Daoy (cell line): Measurements from ENCODE around the gene MTHFD1L. TPM values are rescaled to one million over a fixed set of nuclear protein-coding genes. Genes with fewer than 3 reads are reported as not detected.
A peak's percentile ranks its signal among the peaks of the same experiment; 100 is the strongest.
"Not testable (repeated sequence)": the region's sequence is repeated elsewhere in the genome, so short reads cannot be mapped to it uniquely, and the experiment has no call there.

Experiments
- DNase-seq: peaks from one replicate; pipeline ENCODE4 v3.0.0-alpha.2; 2015; ENCODE audit warnings: low read depth
- total RNA-seq: library from RNA; depleted of rRNA; stranded (reverse); fragments of >200 nt; shearing (Covaris generic); gene quantifications from 2 replicates; pipeline ENCODE4 v1.2.3, GENCODE V29; 2014

Gene MTHFD1L
- total RNA-seq, 1 experiment from 2014 or later: 17.8 TPM

DNA sequence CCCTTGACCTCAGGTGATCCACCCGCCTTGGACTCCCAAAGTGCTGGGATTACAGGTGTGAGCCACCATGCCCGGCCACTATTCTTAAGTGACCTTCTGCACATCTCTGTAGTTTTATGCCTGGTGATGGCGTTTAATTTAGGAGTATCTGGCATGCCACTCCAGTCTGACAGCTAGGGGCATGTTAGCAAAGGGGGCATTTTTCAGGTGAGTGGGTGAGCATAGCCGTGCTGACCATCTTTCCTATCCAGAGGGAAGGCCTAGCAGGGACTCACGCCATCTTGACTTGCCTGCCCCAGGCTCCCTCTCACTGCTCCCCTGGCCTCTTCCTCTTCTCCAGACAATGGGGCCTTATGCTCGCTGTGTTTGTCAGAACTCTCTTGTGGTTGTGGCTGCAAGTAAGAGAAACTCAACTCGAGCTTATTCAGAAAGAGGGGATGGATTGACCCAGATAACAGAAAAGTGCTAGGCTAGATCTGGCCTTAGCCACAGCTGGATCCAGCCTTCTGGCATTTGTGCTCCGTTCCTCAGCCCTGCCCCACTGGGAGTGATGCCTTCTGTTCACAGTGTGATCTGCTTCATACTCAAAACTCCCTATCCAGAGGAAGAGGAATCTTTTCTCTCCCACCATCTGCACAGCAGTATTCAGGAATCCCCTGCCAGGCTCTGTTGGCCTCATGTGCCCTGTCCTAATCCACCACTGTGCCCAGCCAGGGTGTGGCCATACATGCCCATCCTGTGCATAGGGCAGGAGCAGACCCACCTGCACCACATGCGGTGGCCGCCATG lies 199.7 kb downstream of the MTHFD1L start:
- DNase-seq: no peak

DNA sequence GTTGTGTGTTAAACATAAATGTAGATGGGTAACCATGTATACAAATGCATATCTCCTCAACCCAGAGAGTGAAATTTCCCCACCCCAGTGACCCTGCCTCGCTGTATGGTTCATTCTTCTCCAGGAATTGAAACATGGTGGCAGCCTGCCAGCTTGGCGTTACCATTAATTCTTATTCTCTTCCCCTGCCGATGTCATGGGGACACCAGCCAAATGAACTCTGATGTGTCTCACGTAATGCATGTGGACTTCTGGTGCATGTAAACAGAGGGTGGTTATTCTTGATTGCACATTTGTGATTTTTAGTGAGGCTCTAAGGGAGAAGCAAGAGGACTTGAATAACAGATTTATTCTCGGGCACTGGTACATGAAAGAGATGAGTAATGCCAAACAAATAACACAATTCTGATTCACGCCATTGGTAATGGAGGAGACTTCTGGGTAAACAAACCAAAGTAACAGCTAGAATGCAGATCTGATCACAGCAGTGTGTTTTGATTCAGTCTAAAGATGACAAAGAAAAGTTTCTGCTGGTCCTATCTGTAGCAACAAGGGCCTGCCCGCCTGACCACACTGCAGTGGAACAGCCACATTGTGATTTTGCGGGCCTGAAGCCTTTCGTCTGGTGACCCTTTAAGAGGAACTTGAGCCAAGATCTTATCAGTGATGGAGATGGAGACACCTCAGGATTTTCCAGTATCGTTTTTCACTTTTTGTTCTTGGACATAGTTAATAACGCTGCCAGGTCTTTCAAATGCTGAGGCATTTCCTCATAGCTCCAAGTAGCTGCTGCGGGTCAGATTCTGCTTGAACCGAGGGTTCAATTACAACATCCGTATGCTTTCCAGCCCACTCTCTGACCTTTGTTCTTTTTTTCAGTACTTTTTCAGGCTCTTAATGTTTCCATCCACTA lies 202.4 kb downstream of the MTHFD1L start:
- peak; percentile 96 for DNase-seq

DNA sequence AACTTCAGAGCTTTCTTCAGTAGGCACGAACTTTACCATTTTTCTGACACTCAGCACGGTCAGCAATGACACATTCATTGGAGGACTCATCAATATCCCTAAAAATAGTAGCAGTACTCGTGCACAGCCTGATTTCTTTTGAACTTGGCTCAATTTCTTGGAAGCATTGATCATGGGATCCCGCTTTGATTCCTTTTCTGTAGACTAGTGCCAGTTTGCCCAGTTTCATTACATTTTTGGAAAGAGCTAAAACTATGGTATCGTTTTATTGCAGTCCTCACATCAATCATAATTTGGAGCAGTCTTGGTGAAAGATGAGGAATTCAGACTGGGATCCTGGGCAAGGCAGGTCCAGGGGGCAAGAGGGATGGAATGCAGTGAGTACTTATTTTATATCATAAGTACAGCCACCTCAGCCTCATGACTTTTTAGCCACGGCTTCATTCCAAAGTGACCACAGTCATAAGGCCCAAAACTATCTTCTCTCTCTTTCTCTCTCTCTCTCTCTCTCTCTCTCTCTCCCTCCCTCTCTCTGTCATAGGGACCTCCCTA lies 203.3 kb downstream of the MTHFD1L start:
- DNase-seq: peak; percentile 62

DNA sequence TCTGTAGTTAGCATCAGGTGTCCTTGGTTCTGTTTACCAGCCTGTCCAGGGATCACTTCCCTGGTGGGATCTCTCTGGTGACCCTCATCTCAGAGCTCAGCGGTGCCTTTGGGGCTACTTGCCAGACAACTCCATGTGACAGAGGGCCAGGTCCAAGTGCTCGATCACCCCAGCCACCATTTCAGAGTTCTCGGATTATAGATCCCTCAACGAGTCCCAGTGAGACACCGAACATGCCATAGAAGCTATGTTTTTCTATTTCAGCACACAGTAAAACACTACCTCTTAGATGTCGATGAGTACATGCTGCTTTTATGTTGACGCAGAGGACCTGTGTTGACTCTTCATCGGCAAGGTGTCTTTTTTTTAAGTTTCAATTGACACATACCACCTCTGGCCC lies 204.1 kb downstream of the MTHFD1L start:
- DNase-seq: no peak

DNA sequence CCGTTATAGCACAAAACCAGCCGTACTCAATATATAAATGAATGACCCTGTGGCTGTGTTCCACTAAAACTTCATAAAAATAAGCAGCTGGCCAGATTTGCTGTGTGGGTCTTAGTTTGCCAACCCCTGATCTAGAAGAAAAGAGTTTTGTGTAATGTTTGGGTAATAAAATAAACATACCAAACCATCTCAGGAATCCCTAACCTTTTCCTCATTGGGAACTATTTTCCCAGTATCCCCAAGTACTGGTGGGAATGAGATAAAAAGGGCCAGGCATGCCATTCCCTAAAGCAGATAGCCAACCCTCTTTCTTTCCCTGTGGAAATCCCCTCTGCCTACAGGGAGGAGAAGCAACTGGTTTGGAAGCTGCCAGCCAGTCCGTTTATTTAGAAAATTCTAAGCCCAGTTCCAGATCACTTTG lies 205.1 kb downstream of the MTHFD1L start:
- peak; percentile 84 for DNase-seq

DNA sequence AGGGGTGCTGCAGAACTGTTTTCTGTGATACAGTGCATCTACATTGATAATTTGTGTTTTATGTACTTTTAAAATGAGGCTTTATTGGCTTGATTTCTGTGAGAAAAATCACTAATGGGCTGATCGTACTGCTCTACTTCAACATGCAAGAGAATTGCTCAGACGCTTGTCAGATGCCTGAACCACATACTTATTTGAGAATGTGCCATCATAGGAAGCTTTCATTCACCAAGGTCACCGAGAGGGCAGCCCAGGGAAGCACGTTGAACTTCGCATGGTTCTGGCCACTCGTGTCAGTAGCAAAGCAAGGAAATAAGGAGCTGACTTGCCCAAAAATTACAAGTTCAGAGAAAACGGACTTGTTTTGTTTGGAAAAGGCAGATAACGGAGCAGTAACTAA lies 205.8 kb downstream of the MTHFD1L start:
- peak; percentile 89 for DNase-seq

DNA sequence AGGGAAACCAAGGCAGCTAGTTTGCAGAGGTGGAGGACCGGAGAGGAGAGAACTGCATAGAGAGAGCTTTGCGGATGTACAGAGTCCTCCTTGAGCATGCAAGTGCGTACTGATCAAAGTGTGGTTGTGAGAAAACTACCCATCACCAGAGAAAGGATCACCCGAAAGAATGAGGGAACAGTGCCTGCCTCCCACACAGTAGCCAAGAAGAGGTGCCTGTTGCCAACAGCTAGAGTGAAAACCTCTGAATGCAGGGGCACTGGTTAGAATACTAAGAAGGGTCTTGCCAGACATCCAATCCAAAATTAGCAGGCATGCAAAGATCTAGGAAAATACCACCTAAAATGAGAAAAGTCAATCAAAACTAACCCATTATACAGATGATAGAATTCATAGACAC lies 207.6 kb downstream of the MTHFD1L start:
- no peak for DNase-seq

DNA sequence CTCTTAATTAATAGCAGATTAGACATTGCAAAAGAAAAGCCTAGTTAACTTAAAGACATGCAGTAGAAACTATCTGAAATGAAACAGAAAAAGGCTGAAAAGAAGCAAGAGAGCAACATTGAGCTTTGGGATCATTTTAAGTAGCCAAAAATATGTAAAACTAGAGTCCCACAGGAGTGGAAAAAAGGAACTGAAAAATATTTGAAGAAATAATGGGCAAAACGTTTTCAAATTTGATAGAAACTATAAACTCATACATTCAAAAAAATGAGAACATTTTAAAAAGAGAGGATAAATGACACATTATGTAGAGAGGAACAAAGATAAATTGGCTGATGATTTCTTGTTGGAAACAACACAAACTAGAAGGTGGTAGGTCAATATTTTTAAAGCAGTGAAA lies 208.2 kb downstream of the MTHFD1L start:
- no peak for DNase-seq

DNA sequence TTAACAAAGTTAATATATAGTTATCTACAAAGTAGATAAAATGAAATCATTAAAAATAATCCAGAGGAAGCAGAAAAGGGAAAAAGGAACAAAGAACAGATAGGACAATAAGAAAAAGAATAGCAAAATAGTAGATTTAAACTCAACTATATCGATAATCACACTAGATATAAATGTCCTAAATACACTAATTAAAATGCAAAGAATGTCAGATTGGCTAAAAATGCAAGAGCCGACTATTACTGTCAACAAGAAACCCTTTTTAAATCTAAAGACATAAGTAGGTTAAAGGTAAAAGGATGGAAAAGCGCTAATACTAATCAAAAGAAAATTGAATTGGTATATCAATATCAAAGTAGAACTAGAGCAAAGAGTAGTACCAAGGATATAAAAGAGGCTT lies 209.5 kb downstream of the MTHFD1L start:
- no peak for DNase-seq

DNA sequence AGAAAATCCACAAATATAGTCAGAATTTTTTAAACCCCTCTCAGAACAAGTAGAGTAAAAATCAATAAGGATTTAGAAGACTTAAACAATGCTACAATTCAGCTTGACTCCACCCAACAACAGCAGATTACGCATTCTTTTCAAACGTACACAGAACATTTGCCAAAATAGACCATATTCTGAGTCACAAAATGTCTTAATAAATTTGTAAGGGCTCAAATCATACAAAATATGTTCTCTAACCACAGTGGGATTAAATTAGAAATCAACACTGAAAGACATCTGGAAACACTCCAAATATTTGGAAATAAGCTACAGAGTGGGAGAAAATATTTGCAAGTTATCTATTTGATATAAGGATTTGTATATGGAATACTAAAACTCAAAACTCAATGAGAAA lies 210.0 kb downstream of the MTHFD1L start:
- no peak for DNase-seq

DNA sequence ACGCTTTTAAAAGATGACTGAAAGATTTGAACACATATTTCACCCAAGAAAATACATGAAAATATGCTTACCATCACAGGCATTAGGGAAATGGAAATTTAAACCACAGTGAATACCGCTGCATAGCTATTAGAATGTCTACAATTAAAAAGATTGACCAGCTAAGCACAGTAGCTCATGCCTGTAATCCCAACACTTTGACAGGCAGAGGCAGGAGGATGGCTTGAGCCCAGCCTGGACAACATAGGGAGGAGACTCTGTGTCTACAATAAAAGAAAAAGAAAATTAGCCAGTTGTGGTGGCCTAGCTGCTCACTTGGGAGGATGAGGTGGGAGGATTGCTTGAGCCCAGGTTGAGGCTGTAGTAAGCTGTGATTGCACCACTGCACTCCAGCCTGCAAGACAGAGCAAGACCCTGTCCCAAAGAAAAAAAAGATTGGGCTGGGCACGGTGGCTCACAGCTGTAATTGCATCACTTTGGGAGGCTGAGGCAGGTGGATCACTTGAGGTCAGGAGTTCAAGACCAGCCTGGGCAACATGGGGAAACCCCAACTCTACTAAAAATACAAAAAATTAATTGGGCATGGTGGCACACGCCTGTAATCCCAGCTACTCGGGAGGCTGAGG lies 210.5 kb downstream of the MTHFD1L start:
- no peak for DNase-seq

DNA sequence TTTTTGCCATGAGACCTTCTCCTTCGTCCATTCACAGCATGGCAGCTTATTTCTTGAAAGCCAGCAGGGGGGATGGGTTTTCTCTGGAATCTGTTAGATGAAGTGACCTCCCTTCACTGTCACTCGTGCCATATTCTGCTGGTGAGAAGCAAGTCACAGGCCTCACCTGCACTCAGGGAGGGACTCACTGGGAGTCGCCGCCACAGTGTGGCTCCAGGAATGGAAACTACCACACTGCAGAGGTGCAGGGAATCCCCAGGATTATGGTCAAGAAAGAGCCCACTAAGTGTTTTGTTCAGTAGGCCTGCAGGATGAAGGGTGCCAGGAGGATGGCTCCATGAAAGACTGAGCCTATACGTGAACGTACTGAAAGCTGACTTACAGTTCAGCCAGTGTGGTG lies 213.2 kb downstream of the MTHFD1L start:
- no peak for DNase-seq

DNA sequence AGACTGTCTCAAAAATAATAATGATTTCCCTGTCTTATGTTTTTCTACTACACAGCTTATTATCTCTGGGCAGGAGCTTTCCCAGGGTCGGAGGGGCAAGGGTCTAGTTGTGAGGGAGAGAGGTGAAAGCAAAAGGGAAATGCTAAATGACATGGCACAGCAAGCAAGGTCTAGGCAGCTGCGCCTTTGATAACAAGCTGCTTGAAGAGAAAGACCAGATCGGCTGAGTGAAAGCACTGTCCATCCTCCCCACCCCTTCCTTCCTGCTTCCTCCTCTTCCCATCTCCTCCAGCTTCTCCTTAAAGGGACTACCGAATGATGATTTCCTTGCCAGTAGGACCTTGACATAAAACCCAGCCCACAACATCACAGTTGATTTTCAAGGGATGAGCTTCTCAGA lies 216.2 kb downstream of the MTHFD1L start:
- no peak for DNase-seq

DNA sequence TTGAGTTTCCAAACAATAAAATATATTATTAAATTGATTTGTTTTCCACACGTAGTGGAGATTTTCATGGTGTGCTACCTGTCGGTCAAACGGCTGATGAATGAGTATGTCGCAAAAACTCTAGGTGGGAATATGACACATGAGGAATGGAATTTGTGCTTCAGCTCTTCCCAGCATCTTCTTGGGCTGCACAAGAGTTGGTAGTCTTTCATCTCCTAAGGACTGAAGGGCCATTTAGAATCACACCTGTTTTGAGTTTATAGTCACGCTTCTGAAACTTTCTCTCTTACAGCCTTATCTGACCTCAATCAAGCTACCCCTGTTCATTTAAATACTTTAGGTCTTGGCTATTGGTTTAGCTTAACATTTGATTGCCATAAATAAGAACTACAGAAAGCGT lies 216.6 kb downstream of the MTHFD1L start:
- DNase-seq: no peak

DNA sequence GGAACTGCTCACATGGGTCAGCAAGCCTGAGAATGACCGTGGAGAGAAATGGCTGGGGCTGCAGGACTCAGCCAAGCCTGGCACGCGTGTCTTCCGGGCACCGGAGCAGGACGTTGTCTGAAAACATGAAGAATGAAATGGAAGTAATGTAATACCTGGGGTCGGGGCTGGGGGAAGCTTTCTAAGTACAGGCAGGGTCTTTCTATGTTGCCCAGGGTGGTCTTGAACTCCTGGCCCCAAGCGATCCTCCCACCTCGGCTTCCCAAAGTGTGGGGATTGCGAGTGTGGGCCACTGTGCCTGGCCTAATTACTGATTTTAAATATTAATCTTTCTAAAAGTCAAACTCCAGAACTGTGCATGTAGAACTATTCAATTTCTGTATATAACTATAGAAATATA lies 218.8 kb downstream of the MTHFD1L start:
- no peak for DNase-seq

DNA sequence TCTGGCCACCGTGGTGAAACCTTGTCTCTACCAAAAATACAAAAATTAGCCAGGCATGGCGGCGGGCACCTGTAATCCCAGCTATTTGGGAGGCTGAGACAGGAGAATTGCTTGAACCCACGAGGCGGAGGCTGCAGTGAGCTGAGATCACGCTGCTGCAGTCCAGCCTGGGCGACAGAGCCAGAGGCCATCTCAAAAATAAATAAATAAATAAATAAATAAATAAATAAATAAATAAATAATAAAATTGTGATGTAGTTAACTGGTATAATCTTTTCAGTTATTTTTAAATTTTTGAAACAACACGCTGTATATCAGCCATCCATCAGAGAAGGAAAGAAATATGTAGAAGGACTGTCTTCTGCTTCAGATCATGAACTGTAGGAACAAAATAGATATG lies 221.6 kb downstream of the MTHFD1L start:
- DNase-seq: not testable (repeated sequence)

DNA sequence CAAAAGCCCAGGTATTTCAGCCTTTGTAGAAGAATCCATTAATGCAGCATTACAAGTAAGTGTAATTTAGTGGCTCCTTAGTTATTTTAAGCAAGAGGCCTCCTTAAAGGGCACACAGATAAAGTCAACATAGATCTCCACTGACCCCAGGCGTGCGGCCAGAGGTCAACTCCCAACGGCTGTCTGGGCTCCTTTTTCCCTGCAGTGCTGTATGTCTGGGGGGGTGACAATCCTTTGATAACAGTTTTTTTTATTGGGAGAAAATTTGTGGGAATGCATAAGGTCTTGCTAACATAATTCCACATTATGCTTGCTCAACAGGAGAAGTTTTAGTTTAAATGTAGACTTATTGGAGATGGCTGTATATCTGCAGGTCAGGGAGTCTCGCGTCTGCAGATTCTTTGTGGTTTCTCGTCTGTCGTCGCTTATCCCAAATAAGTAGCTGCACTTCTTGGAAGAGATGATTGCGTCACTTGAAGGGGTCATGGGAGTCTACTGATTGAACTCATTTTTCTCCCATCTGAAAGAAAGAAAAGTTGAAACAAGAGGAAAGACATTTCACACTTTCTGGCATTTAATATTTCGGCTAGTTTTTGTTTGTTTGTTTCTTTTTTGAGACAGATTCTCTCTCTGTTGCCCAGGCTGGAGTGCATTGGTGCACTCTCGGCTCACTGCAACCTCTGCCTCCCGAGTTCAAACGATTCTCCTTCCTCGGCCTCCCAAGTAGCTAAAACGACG lies 222.5 kb downstream of the MTHFD1L start:
- DNase-seq: no peak

DNA sequence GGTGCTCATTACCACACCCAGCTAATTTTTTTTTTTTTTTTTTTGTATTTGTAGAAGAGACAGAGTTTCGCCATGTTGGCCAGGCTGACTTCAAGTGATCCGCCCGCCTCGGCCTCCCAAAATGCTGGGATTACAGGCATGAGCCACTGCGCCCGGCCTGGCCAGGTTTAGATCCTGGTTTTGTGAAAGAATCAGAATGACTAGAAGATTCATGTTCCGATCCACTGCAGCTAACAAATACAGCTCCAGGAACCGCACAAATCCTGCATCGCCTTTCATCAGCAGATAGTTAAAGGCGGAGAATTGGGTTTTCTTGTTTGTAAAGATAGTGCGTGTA lies 223.1 kb downstream of the MTHFD1L start:
- DNase-seq: no peak

DNA sequence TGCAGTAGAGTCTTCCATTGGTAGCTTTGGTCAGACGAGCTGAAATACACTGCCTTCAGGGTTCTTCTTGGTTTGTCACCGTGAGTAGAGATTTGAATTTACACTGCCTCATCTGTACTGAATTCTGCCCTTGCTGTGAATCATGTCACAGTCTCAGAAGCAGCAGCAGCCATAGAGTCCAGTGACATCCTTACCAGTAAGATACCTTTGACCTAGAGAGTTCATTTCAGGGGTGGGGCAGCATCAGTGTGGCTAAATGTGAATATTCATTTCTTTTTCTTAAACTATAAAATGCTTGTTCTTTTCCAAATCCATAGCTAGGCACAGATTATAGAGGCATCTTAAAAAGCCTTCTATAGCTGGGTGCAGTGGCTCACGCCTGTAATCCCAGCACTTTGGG lies 223.5 kb downstream of the MTHFD1L start:
- no peak for DNase-seq

DNA sequence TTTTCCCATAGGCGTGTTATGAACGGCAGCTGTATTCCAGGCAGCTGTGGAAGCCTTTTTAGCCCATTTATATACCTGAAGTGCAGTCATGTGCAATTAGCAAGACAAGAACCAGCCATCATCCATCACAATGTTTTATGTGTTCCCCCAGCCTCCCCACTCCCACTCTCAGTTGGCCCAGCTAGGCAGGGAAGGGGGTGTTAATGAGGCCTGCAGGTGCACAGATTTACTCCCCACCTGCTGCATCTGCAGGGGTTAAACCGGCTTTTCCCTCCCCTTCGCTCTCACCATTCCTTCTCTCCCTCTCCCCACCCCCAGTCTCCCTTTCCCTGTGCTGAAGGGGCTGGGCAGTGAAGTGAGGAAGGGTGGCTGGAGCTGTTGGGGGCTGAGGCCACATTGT lies 224.5 kb downstream of the MTHFD1L start:
- no peak for DNase-seq

DNA sequence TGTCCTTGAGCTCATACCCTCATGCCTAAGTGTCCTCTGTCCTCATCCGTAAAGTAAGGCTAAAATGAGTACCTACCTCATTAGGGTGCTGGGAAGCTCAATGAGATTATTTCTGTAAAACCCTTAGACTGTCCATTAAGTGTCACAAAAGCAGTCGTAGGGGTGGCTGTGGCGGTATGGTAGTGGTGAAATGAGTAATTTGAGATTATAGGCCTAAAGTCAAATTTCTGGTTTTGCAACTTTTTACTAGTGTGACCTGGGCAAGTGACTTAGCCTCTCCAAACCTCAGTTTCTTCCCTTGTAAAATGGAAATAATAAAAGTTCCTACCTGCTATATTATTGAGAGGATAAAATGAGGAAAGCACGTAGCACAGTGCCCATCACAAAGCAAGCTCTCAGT lies 226.1 kb downstream of the MTHFD1L start:
- no peak for DNase-seq

DNA sequence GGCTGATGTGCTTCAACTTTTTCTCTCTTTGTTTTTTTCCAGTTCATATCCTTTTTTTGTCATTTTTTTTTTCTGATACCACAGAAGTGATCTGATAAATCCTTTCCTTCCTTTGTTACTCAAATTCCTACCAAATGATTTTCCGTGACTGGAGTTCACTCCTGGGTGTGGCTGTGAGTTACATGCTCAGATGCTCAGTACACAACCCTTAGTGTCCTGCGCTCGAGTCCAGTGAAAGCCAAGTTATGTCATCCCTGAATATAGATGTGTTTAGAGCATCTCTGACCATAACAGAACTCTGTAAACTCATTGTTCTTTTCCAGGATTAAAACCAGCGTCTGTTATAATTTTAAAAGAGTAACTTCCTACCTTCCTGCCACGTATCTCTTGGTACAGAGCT lies 227.1 kb downstream of the MTHFD1L start:
- DNase-seq: no peak
